GM21737 (cell line): ENCODE data around the gene ANKRD18A.
A peak's percentile ranks its signal among the peaks of the same experiment; 100 is the strongest.
"Not testable (repeated sequence)": the region's sequence is repeated elsewhere in the genome, so short reads cannot be mapped to it uniquely, and the experiment has no call there.

Experiments used
- ATAC-seq: cut with Tn5 transposase; IDR thresholded peaks from one replicate; pipeline ENCODE4 v1.9.1; 2021; ENCODE audit warnings: mild to moderate bottlenecking, moderate library complexity; ENCODE audit not compliant: unreplicated experiment

Gene ANKRD18A

DNA sequence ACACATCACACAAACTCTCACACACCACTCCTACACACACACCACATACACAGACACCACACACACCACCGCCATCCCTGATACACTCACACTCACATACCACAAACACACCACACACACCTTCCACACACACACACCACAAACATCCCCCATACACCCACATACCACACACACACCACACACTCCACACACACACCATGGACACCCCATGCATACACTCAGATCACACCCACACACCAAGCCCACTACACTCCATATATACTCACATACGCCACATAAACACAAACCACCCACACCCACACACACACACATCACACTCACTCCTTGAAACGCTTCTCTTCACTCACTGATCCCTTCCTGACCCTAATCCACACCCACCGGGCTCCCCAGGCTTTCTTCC is 9.1 kb upstream of the ANKRD18A start:
- ATAC-seq = no peak

DNA sequence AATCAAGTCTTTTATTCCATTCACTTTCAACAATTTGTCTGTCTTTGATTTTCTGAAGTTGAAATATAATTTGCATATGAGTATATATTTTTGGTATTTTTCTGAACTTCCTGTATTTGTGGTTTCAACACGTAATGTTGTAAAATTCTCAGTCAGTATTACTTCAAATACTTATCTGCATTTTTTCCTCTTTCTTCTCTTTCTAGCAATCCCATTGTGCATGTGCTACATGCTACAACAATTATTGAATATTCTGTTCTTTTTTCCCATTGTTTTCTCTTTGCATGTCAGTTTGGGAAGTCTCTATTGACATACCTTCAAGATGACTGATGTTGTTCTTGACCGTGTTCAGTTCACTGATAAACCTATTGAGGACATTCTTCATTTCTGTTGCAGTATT is 5.6 kb upstream of the ANKRD18A start:
- no peak for ATAC-seq

DNA sequence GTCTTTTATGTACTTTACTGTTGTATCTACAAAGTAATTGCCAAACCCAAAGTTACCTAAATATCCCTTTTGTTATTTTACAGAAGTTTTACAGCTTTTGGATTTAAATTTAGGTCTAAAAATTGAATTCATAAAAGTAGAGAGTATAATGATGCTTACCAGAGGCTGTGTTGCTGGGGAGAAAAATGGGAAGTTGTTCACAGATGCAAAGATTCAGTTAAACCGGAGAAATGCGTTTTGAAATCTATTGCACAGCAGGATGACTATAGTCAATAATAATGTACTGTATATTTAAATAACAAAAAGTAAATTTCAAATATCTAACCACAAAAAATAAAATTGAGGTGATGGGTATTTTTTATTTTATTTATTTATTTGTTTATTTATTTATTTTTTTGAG is 2.6 kb upstream of the ANKRD18A start:
- no peak for ATAC-seq

DNA sequence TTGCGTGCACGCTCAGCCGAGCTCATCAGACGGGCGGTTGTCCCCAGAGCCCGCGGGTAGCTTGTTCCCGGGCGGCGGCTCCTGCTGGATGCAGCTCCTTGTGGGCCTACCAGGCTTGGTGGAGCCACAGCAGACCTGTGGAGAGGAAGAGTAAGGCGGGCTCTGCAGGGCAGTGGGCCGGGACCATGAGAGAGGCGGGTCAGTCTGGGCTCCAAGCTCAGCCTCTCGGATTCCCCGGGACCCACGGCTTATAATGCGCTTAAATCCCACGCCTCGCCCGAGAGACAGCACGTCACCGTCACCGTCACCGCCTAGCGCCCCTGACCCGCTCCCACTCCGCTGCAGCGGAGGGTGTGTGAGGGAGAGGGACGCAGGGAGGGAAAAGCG is 1.9 kb upstream of the ANKRD18A start:
- ATAC-seq = no peak

DNA sequence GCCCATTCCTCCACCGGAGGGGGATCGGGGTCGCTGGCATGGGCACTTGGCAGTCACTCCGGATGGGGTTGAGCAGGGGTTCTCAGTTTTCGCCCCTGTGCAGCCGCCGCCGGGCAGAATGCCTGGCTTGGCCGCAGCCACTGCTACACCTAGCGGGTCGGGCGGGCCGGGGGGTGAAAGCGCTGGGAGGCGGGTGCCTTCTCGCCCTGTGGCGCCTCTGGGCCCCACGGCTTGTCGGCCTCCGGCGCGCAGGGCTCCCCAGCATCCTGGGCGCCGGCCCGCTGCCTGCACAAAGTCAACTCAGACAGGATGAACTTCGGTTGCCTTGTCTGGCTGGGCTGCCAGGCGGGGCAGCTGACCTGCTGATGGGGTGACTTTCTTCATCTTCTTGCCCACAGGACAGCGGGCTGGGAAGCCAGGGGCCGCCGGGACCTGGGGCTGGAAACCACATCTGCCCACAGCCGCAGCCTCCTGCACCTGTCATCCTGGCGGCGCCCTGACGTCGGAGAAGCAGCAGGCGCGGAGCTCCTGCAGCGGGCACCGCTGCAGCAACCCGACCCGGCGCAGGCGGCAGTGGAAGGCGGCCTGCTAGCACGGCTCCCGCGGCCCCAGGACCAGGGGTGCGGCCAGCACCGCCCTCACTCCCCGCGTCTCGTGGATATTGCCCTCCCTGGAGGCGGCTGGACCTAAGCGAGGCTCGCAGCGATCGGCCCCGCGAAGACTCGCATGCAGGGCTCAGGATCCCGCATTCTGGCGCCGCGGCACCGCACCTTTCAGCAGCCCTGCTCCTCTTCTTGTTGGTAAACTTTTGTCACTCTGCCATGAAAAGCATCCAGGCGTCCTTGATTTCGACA is 1.3 kb upstream of the ANKRD18A start:
- peak; percentile 27 for ATAC-seq

DNA sequence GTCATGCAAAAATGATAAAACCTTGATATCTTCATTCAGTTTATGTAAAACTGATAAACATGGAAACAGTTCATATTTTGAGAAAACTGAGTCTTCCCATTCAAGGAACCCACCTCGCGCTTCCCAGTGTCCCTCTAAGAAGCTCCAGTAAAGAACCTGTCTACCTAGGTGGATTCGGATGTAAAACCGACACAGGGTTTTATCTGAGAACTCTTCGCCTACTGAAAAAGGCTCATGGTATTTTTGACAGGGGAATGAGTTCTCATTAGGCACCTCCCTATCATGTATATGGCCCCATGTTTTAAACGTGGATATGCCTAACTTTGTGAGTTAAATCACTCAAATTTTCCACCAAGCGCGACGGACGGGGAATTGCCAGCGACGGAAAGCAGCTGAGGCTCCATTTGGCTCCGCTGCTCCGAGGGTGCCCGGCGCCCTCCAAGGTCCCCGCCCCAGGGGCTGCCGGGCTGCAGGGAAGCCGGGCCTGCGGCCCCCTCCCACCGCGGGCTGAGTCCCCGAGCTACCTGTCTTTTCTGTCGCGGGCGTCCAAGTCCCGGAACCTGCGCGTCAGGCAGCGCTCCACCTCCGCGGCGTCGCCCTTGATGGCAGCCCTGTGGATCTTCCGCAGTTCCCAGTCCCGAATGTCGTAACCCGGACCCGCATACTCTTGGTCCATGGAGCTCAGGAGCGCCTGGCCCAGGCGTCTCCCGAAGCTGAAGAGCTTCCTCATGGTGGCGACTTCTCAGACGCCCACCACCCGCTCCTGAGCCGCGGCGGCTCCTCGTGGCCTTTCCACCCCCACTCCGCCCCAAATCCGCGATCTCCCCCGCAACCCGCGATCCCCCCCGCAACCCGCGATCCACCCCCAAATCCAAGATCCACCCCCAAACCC is 594 bp downstream of the ANKRD18A start:
- no peak for ATAC-seq

DNA sequence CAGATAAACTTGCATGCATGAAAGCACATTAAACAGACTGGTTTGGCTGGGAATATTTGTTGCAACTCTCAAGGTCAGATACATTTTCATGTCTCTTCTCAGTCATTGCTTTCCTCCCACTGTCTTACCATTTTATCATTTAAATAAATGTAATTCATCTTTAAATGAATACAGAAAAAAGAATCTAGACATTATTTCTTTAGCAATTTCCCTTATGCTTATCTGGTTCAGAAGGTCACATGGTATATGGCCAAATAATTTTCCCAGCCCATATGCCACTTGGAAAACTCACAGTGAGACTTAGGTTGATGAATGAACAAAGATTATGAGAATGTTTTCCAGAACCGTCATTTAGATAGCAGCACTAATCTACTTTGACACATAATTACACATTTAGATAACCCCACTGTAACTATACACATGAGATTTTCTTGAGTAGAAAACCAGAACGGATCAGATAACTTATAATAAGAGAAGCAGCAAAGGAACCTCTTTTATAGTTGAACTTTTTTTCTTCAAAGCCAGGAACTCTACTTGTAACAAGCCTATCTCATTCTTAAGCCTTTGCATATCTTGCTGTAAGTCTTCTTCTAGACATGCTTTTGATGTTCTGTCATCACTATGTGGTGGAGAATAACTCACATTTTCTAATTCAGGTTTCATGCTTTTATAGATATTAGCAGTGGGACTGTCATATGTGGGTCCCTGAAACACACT is 22.2 kb downstream of the ANKRD18A start:
- not testable (repeated sequence) for ATAC-seq

DNA sequence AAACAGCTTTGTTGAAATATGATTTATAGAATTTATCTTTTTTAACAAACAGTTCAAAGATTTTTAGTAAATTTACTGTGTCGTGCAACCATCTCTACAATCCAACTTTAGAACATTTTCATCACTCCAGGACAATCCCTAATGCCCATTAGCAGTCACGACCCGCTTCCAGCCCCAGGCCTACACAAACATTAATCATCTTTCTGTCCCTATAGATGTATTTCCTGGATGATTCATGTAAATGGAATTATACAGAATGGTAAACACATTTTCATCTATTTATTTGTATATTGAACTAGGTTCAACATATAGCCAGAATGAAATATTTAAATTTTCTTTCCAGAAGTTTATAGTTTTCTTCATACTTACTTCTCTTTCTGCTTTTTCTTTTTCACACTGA is 25.3 kb downstream of the ANKRD18A start:
- ATAC-seq = not testable (repeated sequence)

DNA sequence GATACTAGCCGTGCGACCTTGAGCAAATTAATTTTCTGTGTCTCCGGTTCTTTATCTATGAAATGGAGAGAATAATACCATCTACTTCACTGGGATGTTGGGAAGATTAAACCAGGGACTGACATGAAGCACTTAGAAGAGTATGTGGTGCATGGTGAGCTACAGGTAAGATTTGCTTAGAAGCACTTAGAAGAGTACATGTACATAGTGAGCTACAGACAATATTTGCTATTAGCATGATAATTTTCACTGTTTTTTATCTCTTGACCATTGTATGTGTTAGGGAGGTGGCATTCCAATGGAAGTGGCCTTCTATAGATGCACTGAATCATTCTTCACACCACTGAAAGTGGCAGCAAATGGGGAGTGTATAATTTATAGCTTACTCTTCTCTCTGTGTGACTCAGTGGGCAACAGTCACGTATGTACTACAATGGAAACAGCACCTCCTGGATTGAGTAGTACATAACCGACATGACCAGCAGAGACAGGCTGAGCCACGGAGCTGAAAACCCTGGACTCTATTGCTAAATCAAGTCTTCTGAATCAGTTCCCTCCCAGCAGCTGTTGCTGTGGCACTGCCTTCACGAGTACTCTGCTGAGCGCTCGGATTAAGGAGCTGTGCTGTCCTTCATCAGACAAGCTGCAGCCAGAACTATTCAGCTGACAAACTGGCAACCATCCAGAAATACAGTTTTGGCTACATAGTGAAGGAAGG is 28.9 kb downstream of the ANKRD18A start:
- not testable (repeated sequence) for ATAC-seq

DNA sequence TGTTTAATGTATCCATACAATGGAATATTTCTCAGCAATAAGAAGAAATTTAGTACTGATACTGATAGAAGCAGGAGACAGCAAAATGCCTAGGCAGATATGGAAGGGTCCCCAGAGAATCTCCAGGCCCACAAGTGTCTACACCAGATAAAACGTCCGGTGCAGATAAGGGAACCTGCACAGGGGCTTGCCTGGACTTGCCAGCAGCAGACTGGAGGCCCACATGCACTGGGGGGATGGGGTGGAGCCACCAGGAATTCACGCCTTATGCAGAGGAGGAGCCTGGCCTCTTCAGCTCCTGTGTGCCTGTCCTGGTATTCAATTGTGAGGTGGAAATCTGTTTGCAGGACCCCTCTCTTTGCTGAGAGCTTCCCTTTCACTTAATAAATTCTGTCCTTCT is 36.6 kb downstream of the ANKRD18A start:
- ATAC-seq = not testable (repeated sequence)

DNA sequence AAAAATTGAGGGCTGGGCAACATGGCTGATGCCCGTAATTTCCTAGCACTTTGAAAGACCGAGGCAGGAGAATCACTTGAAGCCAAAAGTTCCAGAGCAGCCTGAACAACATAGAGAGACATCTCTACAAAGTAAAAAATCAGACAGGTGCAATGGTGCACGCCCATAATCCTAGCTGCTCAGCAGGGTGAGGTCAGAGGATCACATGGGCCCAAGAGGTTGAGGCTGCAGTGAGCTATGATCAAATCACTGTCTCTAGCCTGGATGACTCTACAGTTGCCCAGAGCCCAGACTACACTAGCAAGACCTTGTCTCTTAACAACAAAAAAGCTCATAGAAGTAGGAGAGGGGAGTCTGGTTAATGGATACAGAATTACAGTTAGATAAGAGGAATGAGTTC is 40.3 kb downstream of the ANKRD18A start:
- ATAC-seq = not testable (repeated sequence)

DNA sequence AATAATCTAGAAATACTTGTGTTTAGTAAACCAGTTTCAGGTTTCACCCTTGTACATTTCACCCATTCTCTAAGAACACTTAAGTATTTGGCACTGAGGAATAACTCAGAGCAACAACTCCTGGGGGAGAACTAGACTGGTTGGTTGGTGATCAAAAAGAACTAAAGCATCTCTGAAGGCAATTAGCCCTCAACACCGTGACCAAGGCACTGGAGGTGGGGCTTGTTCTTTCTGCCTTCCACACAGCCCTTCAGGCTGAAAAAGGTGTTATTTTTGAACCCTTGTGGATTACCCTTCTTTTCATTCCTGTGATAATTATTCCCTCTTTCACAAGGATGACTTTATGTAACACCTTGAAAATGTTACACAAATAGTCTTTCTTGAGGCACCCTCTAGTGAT is 44.2 kb downstream of the ANKRD18A start:
- not testable (repeated sequence) for ATAC-seq

DNA sequence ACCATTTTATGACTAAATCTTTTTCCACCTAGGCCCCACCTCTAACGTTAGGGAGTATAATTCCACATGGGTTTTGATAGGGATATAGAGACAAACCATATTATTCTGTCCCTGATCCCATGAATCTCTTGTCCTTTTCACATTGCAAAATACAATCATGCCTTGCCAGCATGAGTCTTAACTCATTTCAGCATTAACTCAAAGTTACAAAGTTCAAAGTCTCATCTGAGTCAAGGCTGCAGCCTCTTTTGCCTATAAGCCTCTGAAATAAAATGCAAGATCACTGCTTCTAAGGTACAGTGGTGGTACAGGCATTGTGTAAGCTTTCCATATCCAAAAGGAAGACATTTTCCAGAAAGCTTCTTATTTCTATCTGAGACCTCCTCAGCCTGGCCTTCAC is 54.3 kb downstream of the ANKRD18A start:
- not testable (repeated sequence) for ATAC-seq

DNA sequence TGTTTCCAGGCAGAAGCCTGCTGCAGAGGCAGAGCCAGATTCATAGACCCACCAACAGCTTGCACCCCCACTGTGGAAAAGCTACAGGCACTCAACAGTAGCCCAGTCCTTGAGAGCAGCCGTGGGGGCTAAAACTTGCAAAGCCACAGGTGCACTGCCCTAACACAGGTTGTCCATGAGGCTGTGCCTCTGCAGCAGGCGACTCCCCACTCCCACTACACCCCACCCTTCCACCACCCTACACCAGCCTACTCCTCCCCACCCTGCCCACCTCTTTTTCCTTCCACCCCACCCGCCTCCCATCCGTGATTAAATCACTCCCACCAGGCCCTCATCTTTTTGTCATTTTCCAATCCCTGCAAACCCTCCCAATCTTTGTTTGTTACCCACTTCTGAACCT is 55.2 kb downstream of the ANKRD18A start:
- not testable (repeated sequence) for ATAC-seq

DNA sequence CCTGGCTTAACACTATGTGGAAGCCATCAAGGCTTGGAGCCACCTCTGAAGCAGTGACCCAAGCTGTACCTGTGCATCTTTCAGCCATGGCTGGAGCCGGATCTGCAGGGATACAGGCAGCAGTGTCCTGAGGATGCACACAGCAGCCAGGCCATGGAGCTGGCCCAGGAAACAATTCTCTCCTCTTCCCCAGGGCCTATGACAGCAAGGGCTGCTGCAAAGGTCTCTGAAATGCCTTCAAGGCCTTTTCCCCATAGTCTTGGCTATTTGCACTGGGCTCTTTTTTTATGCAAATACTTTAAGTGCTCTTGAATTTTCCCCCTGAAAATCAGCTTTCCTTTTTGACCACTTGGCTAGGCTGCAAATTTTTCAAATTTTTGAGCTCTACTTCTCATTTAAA is 56.5 kb downstream of the ANKRD18A start:
- not testable (repeated sequence) for ATAC-seq

DNA sequence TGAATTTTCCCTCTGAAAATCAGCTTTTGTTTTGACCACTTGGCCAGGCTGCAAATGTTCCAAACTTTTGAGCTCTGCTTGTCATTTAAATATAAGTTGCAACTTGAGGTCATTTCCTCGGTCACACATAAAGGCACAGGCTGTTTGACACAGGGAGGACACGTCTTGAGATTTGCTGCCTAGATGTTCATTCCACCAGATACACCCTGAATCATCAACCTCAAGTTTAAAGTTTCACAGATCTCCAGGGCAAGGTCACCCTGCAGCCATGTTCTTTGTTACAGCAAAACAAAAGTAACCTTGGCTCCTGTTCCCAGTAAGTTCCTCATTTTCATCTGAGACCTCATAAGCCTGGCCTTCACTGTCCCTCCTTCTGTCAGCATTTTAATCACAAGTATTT is 59.3 kb downstream of the ANKRD18A start:
- ATAC-seq = not testable (repeated sequence)

DNA sequence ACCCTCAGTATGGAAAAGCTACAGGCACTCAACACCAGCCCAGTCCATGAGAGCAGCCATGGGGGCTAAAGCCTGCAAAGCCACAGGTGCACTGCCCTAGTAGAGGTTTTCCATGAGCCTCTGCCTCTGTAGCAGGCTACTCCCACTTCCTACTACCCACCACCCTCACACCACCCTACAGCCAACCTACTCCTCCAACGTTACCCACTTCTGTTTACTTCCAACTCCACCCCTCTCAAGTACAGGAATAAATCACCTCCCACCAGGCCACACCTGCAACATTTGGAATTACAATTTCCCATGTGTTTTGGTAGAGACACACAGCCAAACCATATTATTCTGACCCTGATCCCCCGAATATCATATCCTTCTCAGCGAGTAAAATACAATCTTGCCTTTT is 61.2 kb downstream of the ANKRD18A start:
- ATAC-seq = not testable (repeated sequence)

DNA sequence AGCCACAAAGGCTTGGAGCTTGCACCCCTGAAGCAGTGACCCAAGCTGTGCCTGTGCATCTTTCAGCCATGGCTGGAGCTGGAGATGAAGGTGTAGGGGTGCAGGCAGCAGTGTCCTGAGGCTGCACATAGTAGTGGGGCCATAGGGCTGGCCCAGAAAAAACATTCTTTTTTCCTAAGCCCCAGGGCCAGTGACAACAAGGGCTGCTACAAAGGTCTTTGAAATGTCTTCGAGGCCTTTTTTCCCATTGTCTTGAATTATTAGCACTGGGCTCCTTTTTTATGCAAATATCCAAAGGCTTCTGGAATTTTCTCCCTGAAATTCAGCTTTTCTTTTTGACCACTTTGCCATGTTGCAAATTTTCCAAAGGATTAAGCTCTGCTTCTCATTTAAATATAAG is 62.6 kb downstream of the ANKRD18A start:
- not testable (repeated sequence) for ATAC-seq

DNA sequence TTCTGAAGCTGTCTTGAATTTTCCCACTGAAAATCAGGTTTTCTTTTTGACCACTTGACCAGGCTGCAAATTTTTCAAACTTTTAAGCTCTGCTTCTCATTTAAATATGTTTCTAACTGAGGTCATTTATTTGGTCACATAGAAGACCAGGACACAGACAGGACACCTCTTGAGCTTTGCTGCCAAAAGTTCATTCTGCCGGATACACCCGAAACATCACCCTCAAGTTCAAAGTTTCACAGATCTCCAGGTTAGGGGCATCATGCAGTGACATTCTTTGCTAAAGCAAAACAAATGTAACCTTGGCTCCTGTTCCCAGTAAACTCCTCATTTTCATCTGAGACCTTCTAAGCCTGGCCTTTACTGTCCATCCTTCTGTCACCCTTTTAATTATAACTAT is 65.4 kb downstream of the ANKRD18A start:
- ATAC-seq = not testable (repeated sequence)

DNA sequence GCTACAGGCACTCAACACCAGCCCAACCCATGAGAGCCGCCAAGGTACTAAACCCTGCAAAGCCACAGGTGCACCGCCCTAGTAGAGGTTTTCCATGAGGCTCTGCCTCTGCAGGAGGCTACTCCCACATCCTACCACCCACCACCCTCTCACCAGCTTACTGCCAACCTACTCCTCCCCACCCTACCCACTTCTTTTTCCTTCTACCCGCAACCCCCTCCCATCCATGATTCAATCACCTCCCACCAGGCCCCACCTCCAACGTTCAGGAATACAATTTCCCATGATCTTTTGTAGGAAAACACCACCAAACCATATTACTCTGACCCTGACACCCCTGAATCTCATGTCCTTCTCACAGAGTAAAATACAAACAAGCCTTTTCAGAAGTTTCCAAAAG is 67.4 kb downstream of the ANKRD18A start:
- ATAC-seq = not testable (repeated sequence)
